PC-9 (cell line): Measurements from ENCODE around the gene B4GALT1. TPM values are rescaled to one million over a fixed set of nuclear protein-coding genes. Genes with fewer than 3 reads are reported as not detected.
A peak's percentile ranks its signal among the peaks of the same experiment; 100 is the strongest.

ENCODE experiments used
- Bru-seq: library from RNA; stranded (reverse); fragments of 400-500 nt; gene quantifications from one replicate; lab custom pipeline; 2021; lab: Mats Ljungman, UMichigan
- BruChase-seq, 2 experiments: library from RNA; stranded (reverse); fragments of 400-500 nt; gene quantifications; one replicate each; lab custom pipeline; 2021; lab: Mats Ljungman, UMichigan
- BruUV-seq: library from RNA; stranded (reverse); fragments of 400-500 nt; replicated peaks from 2 replicates; lab custom pipeline; 2021; lab: Mats Ljungman, UMichigan
- CTCF ChIA-PET: fragments of 300-600 bp; sonication (Branson Sonifier 250); formaldehyde crosslinking; loops from one replicate; lab custom pipeline; 2022; ENCODE audit warnings: antibody characterized with exemption; lab: Charles Lee
- POLR2A ChIA-PET: fragments of 300-600 bp; sonication (Branson Sonifier 250); formaldehyde crosslinking; loops from one replicate; lab custom pipeline; 2022; ENCODE audit warnings: antibody characterized with exemption; ENCODE audit not compliant: unreplicated experiment; lab: Charles Lee
- DNase-seq, 2 experiments: peaks; one replicate each; pipeline versions ENCODE4 v3.0.0 to v3.0.0-alpha.2; 2015 to 2022; ENCODE audit warnings: mixed read lengths in 1 of 2
- H2AFZ ChIP-seq: fragments of 200-600 bp; sonication (generic); 2 replicates; pipeline ENCODE4 v1.8.1; 2017; ENCODE audit warnings: antibody characterized with exemption
- H3F3A ChIP-seq: fragments of 200-600 bp; sonication (generic); 2 replicates; pipeline ENCODE4 v1.8.1; 2017; ENCODE audit warnings: antibody characterized with exemption, mild to moderate bottlenecking, low read depth; ENCODE audit not compliant: insufficient read depth
- H3K27ac ChIP-seq: fragments of 200-600 bp; sonication (generic); 2 replicates; pipeline ENCODE4 v1.6.1; 2016; ENCODE audit warnings: mixed run types
- H3K27me3 ChIP-seq: fragments of 200-600 bp; sonication (generic); 2 replicates; pipeline ENCODE4 v1.6.1; 2016; ENCODE audit warnings: low read depth, mixed run types; ENCODE audit not compliant: insufficient read depth
- H3K36me3 ChIP-seq: fragments of 200-600 bp; sonication (generic); 2 replicates; pipeline ENCODE4 v1.6.1; 2016; ENCODE audit warnings: low read depth, mixed run types
- H3K4me1 ChIP-seq: fragments of 200-600 bp; sonication (generic); replicated peaks from 2 replicates; pipeline ENCODE4 v1.6.1; 2016; ENCODE audit warnings: mixed run types; ENCODE audit not compliant: insufficient read depth
- H3K4me2 ChIP-seq: fragments of 200-600 bp; sonication (generic); 2 replicates; pipeline ENCODE4 v1.6.1; 2017; ENCODE audit warnings: mixed run types
- H3K4me3 ChIP-seq: fragments of 200-600 bp; sonication (generic); 2 replicates; pipeline ENCODE4 v1.6.1; 2016; ENCODE audit warnings: mixed run types
- H3K79me2 ChIP-seq: fragments of 200-600 bp; sonication (generic); 2 replicates; pipeline ENCODE4 v1.6.1; 2017; ENCODE audit warnings: low read depth, mixed run types
- H3K9me2 ChIP-seq: fragments of 200-600 bp; sonication (generic); 2 replicates; pipeline ENCODE4 v1.8.1; 2017; ENCODE audit warnings: mild to moderate bottlenecking; ENCODE audit not compliant: insufficient read depth
- H3K9me3 ChIP-seq: fragments of 200-600 bp; sonication (generic); 2 replicates; pipeline ENCODE4 v1.8.1; 2016; ENCODE audit warnings: low read depth; ENCODE audit not compliant: insufficient read depth
- H4K20me1 ChIP-seq: fragments of 200-600 bp; sonication (generic); 2 replicates; pipeline ENCODE4 v1.8.1; 2017; ENCODE audit not compliant: insufficient read depth
- CTCF ChIP-seq: fragments of 200-600 bp; sonication (generic); conservative IDR thresholded peaks from 2 replicates; pipeline ENCODE4 v1.6.1; 2017; ENCODE audit warnings: mixed run types, antibody characterized with exemption, mild to moderate bottlenecking, moderate library complexity
- EZH2 ChIP-seq: fragments of 200-600 bp; sonication (generic); IDR thresholded peaks from 2 replicates; pipeline ENCODE4 v1.8.0; 2017; ENCODE audit warnings: antibody characterized with exemption, low read depth
- intact Hi-C: fragments of 100-400 bp; cut with micrococcal nuclease; formaldehyde crosslinking; loops from one replicate; pipeline ENCODE4 v1.10.0; 2022; ENCODE audit not compliant: unreplicated experiment
- long read RNA-seq: library from polyadenylated mRNA; stranded (forward); transcript quantifications from one replicate; pipeline ENCODE4 v2.0.0, GENCODE V29; 2022
- total RNA-seq: library from RNA; stranded (reverse); gene quantifications from 2 replicates; pipeline ENCODE4 v1.2.3, GENCODE V29; 2021

The B4GALT1 gene, protein sequence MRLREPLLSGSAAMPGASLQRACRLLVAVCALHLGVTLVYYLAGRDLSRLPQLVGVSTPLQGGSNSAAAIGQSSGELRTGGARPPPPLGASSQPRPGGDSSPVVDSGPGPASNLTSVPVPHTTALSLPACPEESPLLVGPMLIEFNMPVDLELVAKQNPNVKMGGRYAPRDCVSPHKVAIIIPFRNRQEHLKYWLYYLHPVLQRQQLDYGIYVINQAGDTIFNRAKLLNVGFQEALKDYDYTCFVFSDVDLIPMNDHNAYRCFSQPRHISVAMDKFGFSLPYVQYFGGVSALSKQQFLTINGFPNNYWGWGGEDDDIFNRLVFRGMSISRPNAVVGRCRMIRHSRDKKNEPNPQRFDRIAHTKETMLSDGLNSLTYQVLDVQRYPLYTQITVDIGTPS
- total RNA-seq (75.6 and 87.2 TPM in 2 replicates), Bru-seq, nascent RNA (percentile 85 among the genes with signal in this experiment), BruChase-seq, experiment 1, labeled RNA remaining after a 2-hour chase (percentile 87 among the genes with signal in this experiment), BruChase-seq, experiment 2, labeled RNA remaining after a 6-hour chase (percentile 92 among the genes with signal in this experiment)
- long read RNA-seq, full-length matches to known transcripts, result 9 of 20 reads
- long read RNA-seq, partial matches to known transcripts, result 1 of 20 reads
- long read RNA-seq, other reads (novel, unspliced or antisense), result 10 of 20 reads

- Histone ChIP-seq H3K27me3 (no peaks in the 10 kb centered on the region), H3K4me2 (peak within 1 kb of the TSS; percentile 94), H3K36me3 (0 out of 2 replicates have a peak, but pooled peaks cover 3% of the 10 kb centered on the region), H3K9me3 (no peaks in the 10 kb centered on the region), H3K79me2 (peaks cover 46% of the 10 kb centered on the region), H3K9me2 (no peaks in the 10 kb centered on the region), H3K27ac (peak within 1 kb of the TSS; percentile 100), H3K4me1 (peaks cover 54% of the 10 kb centered on the region), H3K4me3 (peak within 1 kb of the TSS; percentile 93), H4K20me1 (no peaks in the 10 kb centered on the region), H3F3A (peaks cover 38% of the 10 kb centered on the region), H2AFZ (peak within 1 kb of the TSS; percentile 69; the same call in 1 of the 2 replicates)
- ChIA-PET CTCF (no interaction called here), POLR2A (interaction anchor here (0.5 to 0.7 kb wide), 6 partner anchors 10 to 740 kb away, joined by 3 to 17 read pairs (median 4); no protein-coding TSS in a partner anchor)
- intact Hi-C loops, result loop anchor here (1.0 kb wide), 1 partner anchor 37 kb away; no protein-coding TSS in a partner anchor
- BruUV-seq, result TSS peak; percentile 60
- no peak for TF ChIP-seq EZH2
- no peak for TF ChIP-seq CTCF
- DNase-seq, result peak; percentile 69 to 93
Observed at GRCh38 chr9:33167084-33167971, at the start of gene B4GALT1. Gene B4GALT1 (minus strand): TSS chr9:33167336. CDS start chr9:33167169, 167 bp downstream.

DNA sequence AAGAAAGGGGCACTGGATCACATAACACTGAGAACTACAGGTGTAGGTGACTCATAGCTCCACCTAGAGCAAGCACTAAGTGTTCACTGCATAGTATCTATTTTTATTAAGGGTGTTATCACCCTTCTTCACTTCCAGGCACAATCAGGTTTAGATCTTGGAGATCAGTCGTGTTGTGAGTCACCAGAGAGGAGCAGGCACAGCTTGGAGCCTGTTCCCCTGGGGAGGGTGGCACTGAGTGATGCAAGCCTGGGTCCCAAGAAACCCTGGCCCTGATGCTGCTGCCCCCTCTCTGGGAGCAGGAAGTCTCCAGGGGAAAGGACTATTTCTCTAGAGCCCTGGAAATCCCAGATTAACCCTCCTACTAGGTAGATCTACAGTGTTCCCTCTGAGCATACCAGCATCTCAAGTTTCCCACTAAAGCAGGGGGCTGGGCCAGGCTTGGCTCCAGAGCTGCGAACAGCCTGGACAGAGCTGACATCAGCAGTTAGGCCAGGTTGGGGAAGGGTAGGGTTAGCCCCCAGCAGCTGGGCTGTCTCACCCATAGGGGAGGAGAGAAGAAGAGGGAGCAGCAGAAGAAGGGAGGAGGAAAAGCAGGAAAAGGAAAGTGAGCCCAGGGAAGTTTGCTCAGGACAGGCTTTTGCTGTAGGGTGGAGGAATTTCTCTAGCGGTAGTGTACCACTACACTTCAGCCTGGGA, 44.7 kb upstream of the B4GALT1 start:
- Histone ChIP-seq H3K27me3 (no peaks in the 10 kb centered on the region), H2AFZ (no peak overlapping the region), H3K4me2 (peak overlapping the region; percentile 45), H3K79me2 (no peaks in the 10 kb centered on the region), H3K36me3 (no peaks in the 10 kb centered on the region), H3K4me1 (peaks cover 38% of the 10 kb centered on the region), H3F3A (peaks cover 18% of the 10 kb centered on the region), H3K27ac (peak overlapping the region; percentile 72), H3K9me3 (no peaks in the 10 kb centered on the region), H4K20me1 (no peaks in the 10 kb centered on the region), H3K9me2 (no peaks in the 10 kb centered on the region), H3K4me3 (no peak overlapping the region)
- TF ChIP-seq CTCF, result no peak
- TF ChIP-seq EZH2, result no peak
- CTCF ChIA-PET, result interaction anchor here (0.8 kb wide), 1 partner anchor 27 kb away, joined by 3 read pairs; no protein-coding TSS in a partner anchor
- no TSS peak for BruUV-seq
- DNase-seq, result peak; percentile 60 to 90
- intact Hi-C loops, result no loop called here
- POLR2A ChIA-PET, result interaction anchor here (0.5 to 1.0 kb wide), 2 partner anchors 24 to 145 kb away, joined by 3 read pairs; no protein-coding TSS in a partner anchor
